ENCODE results near the gene ILF3. TPM values are rescaled to one million over a fixed set of nuclear protein-coding genes. Genes with fewer than 3 reads are reported as not detected.
A peak's percentile ranks its signal among the peaks of the same experiment; 100 is the strongest.

The ILF3 gene
- total and polyA plus RNA-seq, 2 of the 13 experiments (the other 11 are each of a cell fraction or from before 2014, with no cell fraction given) = 120 to 173 TPM

DNA sequence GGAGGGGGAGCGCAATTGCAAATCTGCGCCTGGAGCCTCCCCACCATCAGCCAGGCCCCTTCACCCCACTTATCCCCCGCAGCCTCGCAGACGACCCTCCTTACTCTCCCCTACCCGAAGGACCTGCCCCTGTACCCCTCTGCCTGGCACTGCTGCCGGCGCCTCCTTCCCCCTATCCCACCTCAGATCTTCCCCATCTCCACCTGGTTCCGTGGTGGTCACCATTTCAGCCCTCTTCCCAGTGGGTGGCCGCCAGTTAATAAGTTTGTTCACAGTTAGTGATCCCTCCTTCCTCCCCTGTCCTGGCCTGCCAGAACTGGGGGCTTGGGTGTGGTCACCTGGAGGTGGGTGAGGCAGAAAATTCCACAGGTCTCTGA is 28.4 kb upstream of the ILF3 start:
- peaks cover 18% of the 10 kb centered on the region for H3K4me1 ChIP-seq (ENCODE audit: insufficient read depth, low read length)
- H4K20me1 ChIP-seq (ENCODE audit: insufficient read depth, low read length) = no peaks in the 10 kb centered on the region
- POLR2A ChIA-PET = no interaction called here
- in situ Hi-C loops (cut with HindIII; ENCODE audit: extremely low pct_ligation_motif_present, low pct_unique_long_range_greater_than_20kb) = no loop called here
- H3K27me3 ChIP-seq (ENCODE audit: control insufficient read depth in 1 of 2, insufficient read depth in 2 of 2, low read length in 2 of 2) = peaks cover 1 to 4% of the 10 kb centered on the region in 2 experiments; a peak in 2 of 5 replicates
- CTCF ChIA-PET (ENCODE audit: low intra/inter-chr PET ratio, low total read pairs) = no interaction called here
- intact Hi-C loops (cut with micrococcal nuclease; ENCODE audit: unreplicated experiment) = no loop called here
- H3K79me2 ChIP-seq (ENCODE audit: insufficient read depth, low read length) = no peaks in the 10 kb centered on the region
- H3K36me3 ChIP-seq (replicated peaks in 1 of 2; ENCODE audit: control insufficient read depth in 1 of 2, insufficient read depth in 2 of 2, low read length in 2 of 2) = no peaks in the 10 kb centered on the region
- no TSS peak for BruUV-seq (replicated peaks)
- no peak for FAIRE-seq
- no peak overlapping the region for H2AFZ ChIP-seq (ENCODE audit: low read length)
- DNase-seq (ENCODE audit: low spot score) = no peak
- H3K4me2 ChIP-seq (ENCODE audit: low read depth, low read length) = peak overlapping the region; percentile 91
- peak overlapping the region in 2 of 3 experiments; percentile 54 to 70; a peak in 3 of 6 replicates for H3K4me3 ChIP-seq (replicated peaks in 1 of 3; ENCODE audit: insufficient read depth in 1 of 3, low read depth in 2 of 3, low read length in 3 of 3)
- no peaks in the 10 kb centered on the region for H3K9me3 ChIP-seq (ENCODE audit: low read length)
- H3K27ac ChIP-seq (ENCODE audit: extremely low read length, insufficient read depth, low read length) = no peak overlapping the region
- no peak overlapping the region for H3K9ac ChIP-seq (ENCODE audit: insufficient read depth, low read depth, low read length)
- WGBS (ENCODE audit: low lambda C conversion rate) = 54% methylated on average over 8 of the region's 10 CpGs
- TF ChIP-seq ZSCAN25 (CRISPR knock-in tag; IDR thresholded peaks at IDR 0.05) (0 out of 2 replicates have a peak, but pooled peaks have one; percentile 27), ZMYM3 (CRISPR knock-in tag; IDR thresholded peaks at IDR 0.05) (no peak)
- peak; percentile 17 for ATAC-seq

DNA sequence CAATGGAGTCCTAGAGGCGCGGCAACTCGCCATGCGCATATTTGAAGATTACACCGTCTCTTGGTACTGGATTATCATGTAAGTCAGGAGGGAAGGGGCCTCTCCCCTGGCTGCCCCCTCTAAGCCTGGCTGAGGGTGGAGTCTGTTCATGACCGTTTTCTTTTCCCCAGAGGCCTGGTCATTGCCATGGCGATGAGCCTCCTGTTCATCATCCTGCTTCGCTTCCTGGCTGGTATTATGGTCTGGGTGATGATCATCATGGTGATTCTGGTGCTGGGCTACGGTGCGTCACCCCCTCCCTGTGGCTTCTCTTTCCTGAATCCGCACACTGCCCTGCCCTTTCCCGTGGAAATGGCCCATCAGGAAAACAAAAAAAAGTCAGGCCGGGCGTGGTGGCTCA is 22.3 kb upstream of the ILF3 start:
- no peaks in the 10 kb centered on the region for H3K27me3 ChIP-seq (ENCODE audit: control insufficient read depth in 1 of 2, insufficient read depth in 2 of 2, low read length in 2 of 2)
- TF ChIP-seq NFRKB (IDR thresholded peaks at IDR 0.05) (no peak), RBM39 (IDR thresholded peaks at IDR 0.05; ENCODE audit: low read depth, low read length, poor library complexity, severe bottlenecking) (no peak), ZNF850 (CRISPR knock-in tag; conservative IDR thresholded peaks at IDR 0.05) (no peak), ZNF670 (CRISPR knock-in tag; IDR thresholded peaks at IDR 0.05; ENCODE audit: borderline replicate concordance) (no peak), DMAP1 (CRISPR knock-in tag; IDR thresholded peaks at IDR 0.05) (no peak), PTBP1 (IDR thresholded peaks at IDR 0.05; ENCODE audit: low read depth, low read length, poor library complexity, severe bottlenecking) (no peak), ONECUT2 (CRISPR knock-in tag; IDR thresholded peaks at IDR 0.05) (no peak), ZSCAN29 (CRISPR knock-in tag; conservative IDR thresholded peaks at IDR 0.05) (no peak), DNMT3B (CRISPR knock-in tag; conservative IDR thresholded peaks at IDR 0.05) (no peak), ARHGAP35 (CRISPR knock-in tag; IDR thresholded peaks at IDR 0.05; ENCODE audit: borderline replicate concordance) (no peak), SNAI1 (CRISPR knock-in tag; IDR thresholded peaks at IDR 0.05; ENCODE audit: borderline replicate concordance) (no peak)
- TF ChIP-seq, protein P1, sequence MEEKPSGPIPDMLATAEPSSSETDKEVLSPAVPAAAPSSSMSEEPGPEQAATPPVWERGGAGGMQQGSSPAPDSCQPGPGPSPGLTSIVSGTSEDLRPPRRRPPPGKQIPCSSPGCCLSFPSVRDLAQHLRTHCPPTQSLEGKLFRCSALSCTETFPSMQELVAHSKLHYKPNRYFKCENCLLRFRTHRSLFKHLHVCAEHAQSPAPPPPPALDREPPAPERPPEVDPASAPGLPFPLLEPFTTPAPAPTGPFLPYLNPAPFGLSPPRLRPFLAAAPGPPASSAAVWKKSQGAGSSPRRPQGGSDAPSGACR (CRISPR knock-in tag; IDR thresholded peaks at IDR 0.05) = no peak
- TF ChIP-seq, protein P2, sequence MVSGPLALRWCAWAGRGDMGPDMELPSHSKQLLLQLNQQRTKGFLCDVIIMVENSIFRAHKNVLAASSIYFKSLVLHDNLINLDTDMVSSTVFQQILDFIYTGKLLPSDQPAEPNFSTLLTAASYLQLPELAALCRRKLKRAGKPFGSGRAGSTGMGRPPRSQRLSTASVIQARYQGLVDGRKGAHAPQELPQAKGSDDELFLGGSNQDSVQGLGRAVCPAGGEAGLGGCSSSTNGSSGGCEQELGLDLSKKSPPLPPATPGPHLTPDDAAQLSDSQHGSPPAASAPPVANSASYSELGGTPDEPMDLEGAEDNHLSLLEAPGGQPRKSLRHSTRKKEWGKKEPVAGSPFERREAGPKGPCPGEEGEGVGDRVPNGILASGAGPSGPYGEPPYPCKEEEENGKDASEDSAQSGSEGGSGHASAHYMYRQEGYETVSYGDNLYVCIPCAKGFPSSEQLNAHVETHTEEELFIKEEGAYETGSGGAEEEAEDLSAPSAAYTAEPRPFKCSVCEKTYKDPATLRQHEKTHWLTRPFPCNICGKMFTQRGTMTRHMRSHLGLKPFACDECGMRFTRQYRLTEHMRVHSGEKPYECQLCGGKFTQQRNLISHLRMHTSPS (CRISPR knock-in tag; IDR thresholded peaks at IDR 0.05; ENCODE audit: low read depth) = no peak
- TF ChIP-seq, protein P3, sequence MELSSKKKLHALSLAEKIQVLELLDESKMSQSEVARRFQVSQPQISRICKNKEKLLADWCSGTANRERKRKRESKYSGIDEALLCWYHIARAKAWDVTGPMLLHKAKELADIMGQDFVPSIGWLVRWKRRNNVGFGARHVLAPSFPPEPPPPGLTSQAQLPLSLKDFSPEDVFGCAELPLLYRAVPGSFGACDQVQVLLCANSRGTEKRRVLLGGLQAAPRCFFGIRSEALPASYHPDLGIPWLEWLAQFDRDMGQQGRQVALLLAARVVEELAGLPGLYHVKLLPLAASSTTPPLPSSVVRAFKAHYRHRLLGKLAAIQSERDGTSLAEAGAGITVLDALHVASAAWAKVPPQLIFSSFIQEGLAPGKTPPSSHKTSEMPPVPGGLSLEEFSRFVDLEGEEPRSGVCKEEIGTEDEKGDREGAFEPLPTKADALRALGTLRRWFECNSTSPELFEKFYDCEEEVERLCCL (CRISPR knock-in tag; IDR thresholded peaks at IDR 0.05; ENCODE audit: borderline replicate concordance) = no peak

More for the DNA sequence above, 22.3 kb upstream of the ILF3 start:
- Histone ChIP-seq H3K79me2 (ENCODE audit: insufficient read depth, low read length) (no peaks in the 10 kb centered on the region), H3K9ac (ENCODE audit: insufficient read depth, low read depth, low read length) (no peak overlapping the region), H3K4me2 (ENCODE audit: low read depth, low read length) (no peak overlapping the region), H3K4me1 (ENCODE audit: insufficient read depth, low read length) (peaks cover 21% of the 10 kb centered on the region), H2AFZ (ENCODE audit: low read length) (no peak overlapping the region), H3K4me3 (replicated peaks in 1 of 3; ENCODE audit: insufficient read depth in 1 of 3, low read depth in 2 of 3, low read length in 3 of 3) (no peak overlapping the region), H3K36me3 (replicated peaks in 1 of 2; ENCODE audit: control insufficient read depth in 1 of 2, insufficient read depth in 2 of 2, low read length in 2 of 2) (no peaks in the 10 kb centered on the region), H3K27ac (ENCODE audit: extremely low read length, insufficient read depth, low read length) (no peak overlapping the region), H4K20me1 (ENCODE audit: insufficient read depth, low read length) (no peaks in the 10 kb centered on the region), H3K9me3 (ENCODE audit: low read length) (no peaks in the 10 kb centered on the region)
- DNase-seq (ENCODE audit: low spot score) = no peak
- no peak for FAIRE-seq
- ChIA-PET CTCF (ENCODE audit: low intra/inter-chr PET ratio, low total read pairs) (no interaction called here), POLR2A (no interaction called here)
- ATAC-seq = no peak
- 93% methylated on average over 14 of the region's 14 CpGs for WGBS (ENCODE audit: low lambda C conversion rate)
- BruUV-seq (replicated peaks) = no TSS peak
- in situ Hi-C loops (cut with HindIII; ENCODE audit: extremely low pct_ligation_motif_present, low pct_unique_long_range_greater_than_20kb) = no loop called here
- intact Hi-C loops (cut with micrococcal nuclease; ENCODE audit: unreplicated experiment) = no loop called here

Measured in HepG2 (cell line).